ENCODE results near the gene TEX51.

The TEX51 gene

GRCh38 chr2:126898636-126899035 lies at the start of gene TEX51:
Gene TEX51 (plus strand): TSS chr2:126898890. CDS start chr2:126898919, 29 bp downstream.
- DNase-seq: no peak

DNA sequence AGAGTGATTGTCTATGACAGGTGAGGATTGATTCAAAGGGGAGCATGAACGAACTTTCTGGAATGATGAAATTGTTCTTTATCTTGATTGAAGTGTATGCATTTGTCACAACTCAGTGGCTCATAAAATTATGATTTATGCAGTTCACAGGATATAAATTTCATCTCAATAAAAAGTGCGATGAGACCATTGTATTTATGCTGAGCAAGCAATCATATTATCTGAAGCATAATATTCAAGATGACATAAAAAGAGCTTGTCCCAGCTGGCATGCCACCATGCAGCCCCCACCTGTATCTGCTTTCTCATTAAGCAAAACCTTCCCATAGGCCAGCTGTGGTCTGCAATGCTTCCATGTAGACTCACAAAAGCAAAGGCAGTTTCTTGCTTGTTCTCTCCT lies 49.6 kb upstream of the TEX51 start:
- DNase-seq: no peak

GRCh38 chr2:126849486-126849885 lies 49.2 kb upstream of the TEX51 start:
- DNase-seq: no peak

DNA sequence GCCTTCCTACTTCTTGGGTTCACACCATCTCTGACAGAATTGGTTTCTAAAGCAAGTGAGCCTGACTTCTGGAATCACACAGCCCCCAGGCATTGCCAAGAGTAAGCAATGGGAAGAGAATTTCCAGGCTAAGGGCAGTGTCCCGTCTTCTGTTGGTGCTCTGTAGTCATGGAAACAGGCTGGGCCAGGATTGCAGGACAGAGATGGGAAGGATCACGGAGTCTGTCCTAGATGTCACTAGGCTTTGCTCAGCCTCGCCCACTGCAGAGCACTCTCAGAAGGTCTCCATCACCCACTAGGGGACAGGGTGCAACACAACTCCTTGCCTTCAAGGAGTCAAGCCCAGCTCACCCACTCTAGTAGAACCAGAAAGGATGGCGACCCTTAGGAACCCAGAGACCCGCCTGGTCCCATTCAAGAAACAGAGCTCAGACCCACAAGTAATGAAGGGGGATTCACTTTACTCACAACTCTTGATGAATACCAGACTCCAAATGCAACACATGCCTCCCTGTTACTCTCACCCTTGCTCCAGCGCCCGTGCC lies 48.6 kb upstream of the TEX51 start:
- DNase-seq: no peak

DNA sequence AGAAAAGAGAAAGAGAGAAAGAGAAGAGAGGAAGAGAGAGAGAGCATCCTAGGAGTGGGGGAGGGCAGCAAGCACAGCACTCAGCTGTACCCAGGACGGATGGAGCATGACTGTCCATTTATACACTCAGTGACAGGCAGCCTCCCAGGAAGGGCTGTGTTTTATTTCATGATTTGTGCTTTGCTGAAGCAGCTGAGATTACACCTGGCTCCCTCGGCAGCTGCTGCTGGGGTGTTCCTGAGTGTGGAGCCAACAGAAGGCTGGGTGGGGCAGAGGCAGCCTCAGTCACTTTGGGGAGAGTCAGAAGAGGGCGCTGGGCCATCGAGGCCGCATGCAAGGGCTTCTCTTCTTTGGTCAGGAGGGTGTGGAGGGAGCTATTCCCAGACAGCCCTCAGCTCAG lies 47.8 kb upstream of the TEX51 start:
- DNase-seq: no peak

DNA sequence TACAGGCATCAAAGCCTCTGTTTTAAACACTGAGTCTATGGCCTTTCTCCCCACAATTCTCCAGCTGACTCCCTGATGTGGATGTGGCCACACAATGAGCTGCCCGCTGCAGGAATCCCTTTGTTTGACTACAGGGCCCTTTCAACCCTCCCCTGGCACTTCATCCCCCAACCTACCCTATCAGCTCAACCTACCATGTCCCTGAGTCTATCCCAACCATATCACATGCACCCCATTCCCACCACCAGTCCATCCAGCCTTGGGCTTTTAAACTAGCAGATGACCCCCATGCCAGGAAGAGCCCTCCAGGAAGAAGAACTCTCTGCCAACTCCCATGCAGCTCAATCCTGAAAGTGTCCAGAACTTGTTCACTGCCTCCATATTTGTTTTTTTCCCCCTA lies 46.9 kb upstream of the TEX51 start:
- DNase-seq: no peak

GRCh38 chr2:126852361-126852760 lies 46.3 kb upstream of the TEX51 start:
- no peak for DNase-seq

DNA sequence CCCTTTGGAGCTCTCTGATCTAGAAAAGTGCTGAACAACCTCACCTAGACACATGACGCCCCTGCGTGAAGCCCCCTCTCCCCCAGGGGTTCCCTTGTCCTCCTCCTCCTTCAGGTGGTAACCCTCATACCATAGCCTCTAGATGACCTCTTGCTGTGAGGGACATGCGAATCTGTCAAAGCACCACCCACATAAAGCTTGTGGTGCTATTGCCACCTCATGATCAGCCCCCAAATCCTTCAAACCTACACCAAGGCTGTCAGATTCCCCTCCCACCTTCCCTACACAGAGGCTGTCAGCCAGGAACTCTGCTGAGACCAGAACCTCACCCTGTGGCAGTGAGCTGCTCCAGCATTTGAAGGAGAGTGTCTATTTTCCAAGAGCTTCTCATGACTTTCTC lies 43.1 kb upstream of the TEX51 start:
- no peak for DNase-seq

- no peak for DNase-seq
These were observed 42.3 kb upstream of the TEX51 start for GRCh38 chr2:126856403-126856802.

- DNase-seq: no peak
These were observed 41.2 kb upstream of the TEX51 start for GRCh38 chr2:126857502-126857901.

GRCh38 chr2:126858013-126858412 lies 40.7 kb upstream of the TEX51 start:
- DNase-seq: no peak

DNA sequence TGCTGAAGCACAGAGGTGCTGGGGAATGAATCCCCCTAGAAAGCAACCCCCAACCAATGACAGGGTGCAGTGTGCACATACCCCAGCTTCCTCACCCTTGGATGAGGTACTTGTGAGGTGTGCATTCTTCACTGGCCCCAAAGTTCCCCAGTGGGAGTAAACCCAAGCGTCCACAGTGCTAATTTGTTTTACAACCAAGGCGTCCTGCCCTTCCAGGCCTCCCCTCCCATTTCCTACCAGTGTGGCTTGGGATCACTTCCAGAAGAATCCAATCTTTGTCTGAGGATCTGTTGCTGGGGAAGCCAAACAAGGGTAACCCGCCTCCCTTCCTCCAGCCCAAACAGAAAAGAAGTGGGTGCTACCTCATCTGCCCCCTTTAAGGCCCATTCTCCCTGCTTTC lies 40.3 kb upstream of the TEX51 start:
- DNase-seq: no peak

DNA sequence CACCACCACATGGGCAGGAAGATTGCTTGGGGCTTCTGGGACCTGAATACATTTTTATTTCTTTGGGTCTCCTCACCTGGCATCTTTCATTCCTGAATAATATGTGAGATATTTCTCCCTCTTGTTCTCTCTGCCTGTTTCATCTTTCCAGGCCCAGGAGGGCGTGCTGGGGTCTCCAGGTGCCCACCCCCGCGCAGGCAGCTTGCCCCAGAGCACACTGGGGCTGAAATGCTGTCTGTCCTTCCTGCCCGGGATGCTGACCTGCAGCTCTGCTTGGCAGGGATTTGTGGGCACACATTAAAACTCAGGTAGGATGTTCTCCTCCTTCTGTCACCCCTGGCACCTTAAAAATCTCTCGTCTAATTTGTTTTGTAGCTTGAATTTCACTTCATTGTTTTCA lies 39.7 kb upstream of the TEX51 start:
- DNase-seq: no peak

GRCh38 chr2:126859631-126860030 lies 39.1 kb upstream of the TEX51 start:
- DNase-seq: no peak

GRCh38 chr2:126860385-126860784 lies 38.3 kb upstream of the TEX51 start:
- DNase-seq: no peak

GRCh38 chr2:126862730-126863129 lies 36.0 kb upstream of the TEX51 start:
- no peak for DNase-seq

DNA sequence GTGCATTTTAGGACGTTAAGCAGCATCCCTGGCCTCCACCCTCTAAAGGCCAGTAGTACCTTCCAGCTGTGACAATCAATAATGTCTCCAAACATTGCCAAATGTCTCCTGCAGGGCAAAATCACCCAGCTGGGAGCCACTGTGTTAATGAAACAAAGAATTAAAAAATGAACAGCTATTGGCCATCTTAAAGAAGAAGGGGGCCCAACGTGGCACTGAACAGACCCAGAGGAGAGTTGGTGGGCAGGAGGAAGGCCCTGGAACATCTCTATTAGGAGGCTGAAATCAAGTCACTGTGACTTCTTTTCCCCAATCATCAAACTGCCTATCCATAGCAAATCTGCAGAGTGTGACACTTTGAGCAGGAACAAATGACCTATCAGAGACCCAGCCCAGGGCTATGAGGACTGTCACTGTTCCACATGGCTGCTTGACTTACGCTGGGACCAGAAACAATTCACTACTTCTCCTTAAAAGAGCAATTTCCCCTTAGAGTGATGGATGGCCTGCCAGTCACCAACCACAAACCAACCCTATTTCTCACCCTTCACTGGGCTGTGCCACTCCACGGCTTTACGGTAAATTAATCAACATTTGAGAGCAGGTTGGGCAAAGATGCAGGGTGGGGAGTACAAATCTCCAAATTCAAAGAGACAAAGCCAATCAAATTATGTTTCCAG lies 35.2 kb upstream of the TEX51 start:
- no peak for DNase-seq

DNA sequence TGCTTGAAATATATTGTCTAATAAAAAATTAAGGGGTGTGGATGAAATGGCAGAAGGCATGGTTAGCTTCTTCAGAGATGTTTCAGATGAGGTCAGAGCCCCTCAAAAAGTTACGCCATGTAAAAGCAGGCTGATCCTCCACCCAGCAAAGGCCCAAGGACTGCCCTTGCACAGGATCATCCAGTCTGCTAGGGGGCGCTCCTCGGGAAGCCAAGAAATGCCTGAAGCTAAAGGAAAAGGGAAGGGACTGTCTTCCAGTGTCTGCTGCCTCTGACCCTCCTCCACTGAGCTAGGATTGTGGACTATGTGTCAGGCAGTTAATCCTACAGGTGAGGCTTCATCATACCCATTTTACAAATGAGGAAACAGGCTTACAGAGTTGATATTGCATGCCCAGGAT lies 33.8 kb upstream of the TEX51 start:
- no peak for DNase-seq

DNA sequence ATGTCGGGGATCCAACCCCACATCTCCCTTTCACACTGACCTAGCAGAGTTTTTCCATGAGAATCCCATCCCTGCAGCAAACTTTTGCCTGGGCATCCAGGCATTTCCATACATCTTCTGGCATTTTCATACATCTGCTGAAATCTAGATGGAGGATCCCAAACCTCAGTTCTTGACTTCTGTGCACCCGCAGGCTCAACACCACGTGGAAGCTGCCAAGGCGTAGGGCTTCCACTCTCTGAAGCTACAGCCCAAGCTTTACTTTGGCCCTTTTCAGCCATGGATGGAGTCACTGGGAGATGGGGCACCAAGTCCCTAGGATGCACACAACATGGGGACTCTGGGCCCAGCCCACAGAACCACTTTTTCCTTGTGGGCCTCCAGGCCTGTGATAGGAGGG lies 32.2 kb upstream of the TEX51 start:
- DNase-seq: no peak

DNA sequence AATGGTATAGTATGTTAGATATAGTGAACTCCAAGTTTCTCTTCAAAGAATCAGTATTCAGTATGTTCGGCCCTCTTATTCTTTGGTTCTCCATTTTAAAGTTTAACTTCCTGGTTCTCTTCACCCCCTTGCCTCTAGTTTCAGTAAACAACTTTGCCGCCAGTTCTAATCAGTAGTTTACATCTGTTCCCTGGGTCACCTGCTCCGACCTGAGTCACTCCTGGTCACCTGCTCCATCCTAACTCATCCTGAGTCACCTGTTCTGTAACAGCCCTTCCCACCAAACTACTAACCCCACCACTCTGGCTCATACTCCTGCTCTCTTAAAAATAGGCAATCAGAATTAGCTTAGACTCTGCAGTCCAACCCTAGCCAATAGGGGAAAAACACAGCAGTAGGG lies 23.7 kb upstream of the TEX51 start:
- DNase-seq: no peak

DNA sequence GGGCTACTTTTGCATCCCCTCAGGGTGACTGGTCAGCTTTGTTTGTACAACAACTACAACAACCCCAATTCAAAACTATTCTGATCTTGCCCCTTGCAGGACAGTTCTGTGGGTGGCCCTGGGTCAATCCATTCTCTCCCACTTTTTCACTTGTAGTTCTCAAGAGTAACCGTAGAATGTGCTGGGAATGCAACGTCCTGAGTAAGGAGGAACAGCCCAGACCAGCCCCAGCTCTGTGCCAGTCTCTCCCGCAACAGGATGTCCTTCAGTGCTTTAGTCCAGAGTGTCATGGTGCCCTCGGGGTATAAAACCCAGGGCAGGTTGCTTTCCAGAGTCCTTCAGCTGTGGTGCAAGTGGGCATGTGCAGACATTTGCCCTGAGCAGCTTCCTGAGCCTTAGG lies 22.1 kb upstream of the TEX51 start:
- no peak for DNase-seq

- no peak for DNase-seq
These were observed 21.6 kb upstream of the TEX51 start for GRCh38 chr2:126877041-126877440.

- DNase-seq: no peak
These were observed 20.7 kb upstream of the TEX51 start for GRCh38 chr2:126877861-126878565.

DNA sequence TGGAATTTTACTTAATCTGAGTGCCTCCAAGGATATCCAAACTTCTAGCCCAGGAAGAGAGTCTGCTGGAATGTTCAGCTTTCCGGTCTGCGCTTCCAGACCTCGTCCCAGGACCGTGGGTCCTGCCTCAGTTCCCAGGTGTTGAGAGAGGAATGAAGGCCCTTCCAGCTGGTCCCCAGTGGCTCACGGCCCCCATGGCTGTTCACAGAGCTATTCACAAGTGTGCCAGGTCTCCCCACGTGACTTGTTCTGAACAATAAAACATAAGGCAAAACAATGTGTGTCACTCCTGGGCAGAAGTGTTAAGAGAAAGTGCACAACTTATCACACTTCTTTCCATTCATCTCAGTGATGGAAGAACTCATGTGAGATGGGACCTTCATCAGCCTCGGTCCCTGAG lies 20.1 kb upstream of the TEX51 start:
- no peak for DNase-seq
